Activated effector memory CD4-positive, alpha-beta T cell treated with anti-CD3 and anti-CD28 coated beads, Interleukin-2, amount 50 U/mL, for 16 hours (primary cell): ENCODE measurements around the gene BTBD9.
"Not testable (repeated sequence)": the region's sequence is repeated elsewhere in the genome, so short reads cannot be mapped to it uniquely, and the experiment has no call there.

Experiments used
- DNase-seq: peaks from one replicate; pipeline ENCODE4 v3.0.0-alpha.2; 2020

BTBD9 gene

DNA sequence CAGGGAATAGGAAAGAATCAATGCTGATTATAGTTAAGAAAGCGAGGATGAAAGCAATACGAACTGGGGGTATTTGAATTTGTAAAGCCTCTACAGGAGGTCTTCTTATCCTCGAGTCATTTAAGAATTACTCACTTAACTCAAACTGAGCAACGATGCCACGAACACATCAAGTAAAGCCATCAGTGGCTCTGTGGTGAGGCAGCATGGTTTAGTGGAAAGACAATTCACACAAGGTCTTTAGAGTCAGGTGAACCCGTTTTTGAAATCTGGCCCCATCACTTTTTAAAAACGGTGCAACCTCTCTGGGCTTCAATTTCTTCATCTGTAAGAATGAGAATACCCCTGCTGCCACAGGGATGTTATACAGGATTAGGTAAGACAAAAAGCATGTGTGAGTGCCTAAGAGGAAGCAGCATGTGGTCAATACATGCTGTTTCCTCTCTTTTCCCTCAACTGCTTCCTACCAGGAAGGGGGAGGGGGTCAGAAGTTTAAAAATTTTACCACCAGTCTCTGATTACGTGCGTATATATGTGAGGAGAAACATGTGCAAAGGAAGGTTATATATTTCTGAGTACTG lies 162.0 kb downstream of the BTBD9 start:
- no peak for DNase-seq

GRCh38 chr6:38476888-38477287 lies 162.8 kb downstream of the BTBD9 start:
- DNase-seq = no peak

GRCh38 chr6:38476141-38476540 lies 163.6 kb downstream of the BTBD9 start:
- DNase-seq = no peak

GRCh38 chr6:38470548-38470947 lies 169.2 kb downstream of the BTBD9 start:
- DNase-seq = no peak

DNA sequence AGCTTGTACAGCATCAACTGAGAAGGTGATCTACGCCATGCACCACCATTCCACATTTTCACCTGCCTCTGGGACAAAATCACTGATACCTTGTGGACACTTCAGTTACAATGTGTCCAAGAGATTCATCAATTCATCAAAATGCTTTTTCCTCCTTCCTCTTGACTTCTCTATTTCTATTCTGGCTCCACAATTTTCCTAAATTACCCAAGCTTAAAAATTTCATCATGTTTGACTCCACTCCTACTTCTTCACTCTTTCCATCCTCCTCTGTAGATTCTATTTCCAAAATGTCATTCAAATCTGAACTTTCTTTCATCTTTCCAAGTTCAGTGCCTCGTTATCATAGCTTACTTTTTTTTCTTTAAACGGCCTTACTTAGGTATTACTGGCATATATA lies 172.2 kb downstream of the BTBD9 start:
- no peak for DNase-seq

DNA sequence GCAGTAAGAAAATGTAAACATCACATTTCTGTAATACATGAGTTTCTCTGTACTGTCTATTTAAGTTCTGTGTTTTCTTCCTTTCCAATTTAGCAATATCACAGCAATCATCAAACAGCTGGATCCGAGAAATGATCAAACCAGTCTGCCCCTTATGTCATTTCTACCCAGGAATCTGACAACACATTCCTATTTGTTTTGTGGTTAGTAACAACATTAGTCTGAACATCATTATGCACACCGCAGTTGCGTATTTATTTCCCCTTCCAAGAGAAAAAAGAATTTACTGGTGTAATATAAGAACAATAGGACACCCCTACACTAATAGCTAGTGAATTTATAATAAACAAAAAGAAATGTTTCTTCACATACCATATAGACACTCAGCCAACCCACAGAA lies 179.5 kb downstream of the BTBD9 start:
- DNase-seq = no peak

- DNase-seq = no peak
Observed at GRCh38 chr6:38459291-38459690, 180.4 kb downstream of the BTBD9 start.

DNA sequence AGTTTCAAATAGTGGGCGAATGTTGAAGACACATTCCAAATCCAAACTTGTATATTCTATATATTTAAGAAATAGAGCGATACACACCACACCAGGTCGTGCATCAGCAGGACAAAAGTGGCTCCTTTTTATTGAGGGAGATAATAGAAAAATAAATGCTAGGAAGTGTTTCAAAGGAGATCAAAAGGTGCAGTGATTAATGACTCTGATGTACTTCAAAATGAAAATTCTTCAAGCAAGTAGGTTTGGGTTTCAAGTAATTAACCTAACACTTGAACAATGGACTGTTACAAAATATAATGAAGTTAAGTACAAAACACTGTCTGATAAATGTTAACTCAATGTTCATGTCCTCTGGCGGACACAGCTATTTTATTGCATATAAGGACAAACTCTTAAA lies 185.9 kb downstream of the BTBD9 start:
- DNase-seq = no peak

DNA sequence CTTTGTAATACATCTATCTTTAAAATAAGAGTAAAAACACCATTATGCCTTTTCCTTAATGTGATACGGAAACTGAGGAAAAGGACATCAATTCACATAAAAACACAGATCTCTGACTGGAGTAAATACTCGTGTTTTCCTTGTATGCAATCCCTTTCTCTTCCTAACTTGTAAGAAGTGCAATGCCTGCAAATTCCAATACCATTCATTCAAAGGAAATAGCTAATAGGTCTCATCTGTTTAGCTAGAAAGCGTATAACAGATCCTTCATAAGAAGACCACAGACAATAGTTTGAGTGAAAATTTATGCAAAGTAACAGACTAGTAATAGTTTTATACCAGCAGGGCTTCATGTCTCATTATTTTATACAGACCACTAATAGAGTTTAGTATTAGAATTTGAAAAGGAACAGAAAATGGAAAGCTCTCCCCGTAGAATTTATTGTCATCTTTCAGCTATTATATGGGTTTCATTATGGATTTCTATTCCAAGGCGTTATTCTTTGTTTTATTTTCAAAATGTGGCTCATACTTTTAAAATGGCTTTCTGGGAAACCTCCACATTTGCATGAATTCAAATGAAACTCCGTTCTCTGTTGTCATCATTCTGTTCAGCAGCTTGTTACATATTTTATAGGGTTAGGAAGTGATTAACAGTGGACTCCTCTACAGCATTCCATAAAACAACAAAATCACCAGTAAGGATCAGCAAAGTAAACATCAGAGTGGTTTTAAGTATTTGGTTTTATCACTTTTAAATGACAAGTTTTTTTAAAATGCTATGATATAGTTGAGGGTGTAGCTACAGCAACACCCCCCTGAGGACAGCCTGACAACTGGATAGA lies 186.7 kb downstream of the BTBD9 start:
- no peak for DNase-seq

GRCh38 chr6:38450717-38451116 lies 189.0 kb downstream of the BTBD9 start:
- no peak for DNase-seq

DNA sequence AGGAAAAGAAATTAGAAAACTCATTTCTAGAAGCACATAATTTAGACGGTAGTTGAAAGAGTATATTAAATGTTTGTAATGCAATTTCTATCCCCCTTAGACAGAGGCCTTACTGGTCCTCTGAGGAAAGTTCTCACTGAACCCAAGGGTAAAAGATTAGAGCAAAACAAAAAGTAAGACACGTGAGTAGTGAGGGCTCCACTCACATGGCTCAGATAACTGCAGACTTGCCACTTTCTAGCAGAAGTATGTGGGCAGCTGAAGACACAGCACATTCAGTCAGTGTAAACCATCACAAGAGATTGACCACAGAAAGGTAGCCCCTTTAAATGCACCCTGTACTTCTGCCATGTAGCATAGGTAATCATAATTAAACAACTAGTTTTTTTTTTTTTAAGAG lies 193.8 kb downstream of the BTBD9 start:
- DNase-seq = no peak

GRCh38 chr6:38445336-38445735 lies 194.4 kb downstream of the BTBD9 start:
- DNase-seq = no peak

GRCh38 chr6:38443352-38444144 lies 196.2 kb downstream of the BTBD9 start:
- DNase-seq = no peak

- no peak for DNase-seq
Observed at GRCh38 chr6:38438097-38438496, 201.6 kb downstream of the BTBD9 start.

- DNase-seq = no peak
Observed at GRCh38 chr6:38436726-38437465, 202.8 kb downstream of the BTBD9 start.

GRCh38 chr6:38435330-38435729 lies 204.4 kb downstream of the BTBD9 start:
- DNase-seq = no peak

GRCh38 chr6:38434051-38434450 lies 205.7 kb downstream of the BTBD9 start:
- DNase-seq = no peak

DNA sequence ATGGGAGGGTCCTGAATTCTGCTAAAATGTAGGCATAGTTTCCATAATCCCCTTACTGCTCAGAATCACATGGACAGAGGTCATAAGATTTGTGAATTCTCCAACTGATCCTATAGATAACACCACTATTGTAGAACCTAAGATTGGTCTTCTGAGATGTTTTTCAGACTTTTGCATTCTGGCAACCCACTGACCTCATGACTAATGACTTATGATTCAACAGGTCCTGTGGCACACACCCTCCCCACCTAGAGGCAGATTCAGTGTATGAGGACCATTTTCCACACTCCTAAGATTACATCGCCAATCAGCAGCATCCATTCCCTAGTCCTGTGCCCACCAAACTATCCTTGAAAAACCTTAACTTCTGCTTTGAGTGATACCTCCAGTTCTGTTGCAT lies 207.2 kb downstream of the BTBD9 start:
- no peak for DNase-seq

- no peak for DNase-seq
Observed at GRCh38 chr6:38432079-38432478, 207.7 kb downstream of the BTBD9 start.

- no peak for DNase-seq
Observed at GRCh38 chr6:38429546-38429945, 210.2 kb downstream of the BTBD9 start.

- no peak for DNase-seq
Observed at GRCh38 chr6:38427492-38428210, 212.1 kb downstream of the BTBD9 start.

GRCh38 chr6:38425788-38426488 lies 213.8 kb downstream of the BTBD9 start:
- DNase-seq = not testable (repeated sequence)
